Adipocyte (in vitro differentiated cells): ENCODE measurements around the gene EML1.

Source experiments
- DNase-seq: peaks from one replicate; pipeline ENCODE4 v3.0.0-alpha.2; 2015; ENCODE audit warnings: low read depth
- H3K27me3 ChIP-seq: replicated peaks from 2 replicates; pipeline ENCODE4 v1.7.0; 2013; ENCODE audit warnings: mild to moderate bottlenecking, low read length, moderate library complexity; ENCODE audit not compliant: control insufficient read depth, insufficient read depth
- H3K36me3 ChIP-seq: 2 replicates; pipeline ENCODE4 v1.7.0; 2013; ENCODE audit warnings: low read length, mild to moderate bottlenecking, moderate library complexity; ENCODE audit not compliant: control insufficient read depth, insufficient read depth, severe bottlenecking
- H3K4me1 ChIP-seq: 2 replicates; pipeline ENCODE4 v1.7.0; 2013; ENCODE audit warnings: mild to moderate bottlenecking, low read length, moderate library complexity; ENCODE audit not compliant: control insufficient read depth, insufficient read depth
- H3K4me3 ChIP-seq: 2 replicates; pipeline ENCODE4 v1.7.0; 2013; ENCODE audit warnings: mild to moderate bottlenecking, low read length, moderate library complexity
- H3K9ac ChIP-seq: 2 replicates; pipeline ENCODE4 v1.7.0; 2013; ENCODE audit warnings: mild to moderate bottlenecking, low read length, moderate library complexity
- H3K9me3 ChIP-seq: 2 replicates; pipeline ENCODE4 v1.7.0; 2013; ENCODE audit warnings: mild to moderate bottlenecking, low read length, moderate library complexity; ENCODE audit not compliant: control insufficient read depth

EML1 gene

DNA sequence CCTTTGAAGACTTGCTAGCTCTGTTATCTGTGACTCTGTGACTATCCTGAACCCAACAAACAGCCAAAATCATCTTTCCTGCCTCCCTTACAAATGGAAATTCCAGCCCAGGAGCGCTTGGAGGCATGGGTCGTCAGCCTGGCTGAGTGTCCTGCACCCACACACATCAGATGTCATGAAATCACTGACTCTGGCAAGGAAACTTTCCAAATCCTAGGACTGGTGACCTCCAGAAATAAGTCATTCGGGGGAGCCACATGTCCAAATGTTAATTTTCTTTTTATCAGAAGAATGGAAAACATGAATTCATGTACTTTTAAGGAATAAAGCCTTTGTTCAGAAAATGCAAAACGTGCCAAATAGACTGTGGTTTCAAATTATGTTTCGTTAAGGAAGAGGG, 175.7 kb downstream of the EML1 start:
- no peaks in the 10 kb centered on the region for H3K27me3 ChIP-seq
- H3K9me3 ChIP-seq, result no peaks in the 10 kb centered on the region
- peak; percentile 40 for DNase-seq
- no peaks in the 10 kb centered on the region for H3K36me3 ChIP-seq
- peaks cover 20% of the 10 kb centered on the region for H3K4me1 ChIP-seq
- no peak overlapping the region for H3K4me3 ChIP-seq
- no peak overlapping the region for H3K9ac ChIP-seq

GRCh38 chr14:99969673-99970322, 176.6 kb downstream of the EML1 start:
- peaks cover 20% of the 10 kb centered on the region for H3K4me1 ChIP-seq
- H3K9me3 ChIP-seq, result peaks cover 3% of the 10 kb centered on the region
- no peak overlapping the region for H3K4me3 ChIP-seq
- H3K9ac ChIP-seq, result no peak overlapping the region
- DNase-seq, result no peak
- no peaks in the 10 kb centered on the region for H3K27me3 ChIP-seq
- no peaks in the 10 kb centered on the region for H3K36me3 ChIP-seq

GRCh38 chr14:99971087-99971940, 178.1 kb downstream of the EML1 start:
- no peaks in the 10 kb centered on the region for H3K27me3 ChIP-seq
- H3K9me3 ChIP-seq, result peaks cover 14% of the 10 kb centered on the region
- peaks cover 20% of the 10 kb centered on the region for H3K4me1 ChIP-seq
- H3K9ac ChIP-seq, result peak overlapping the region; percentile 77
- peak overlapping the region; percentile 80 for H3K4me3 ChIP-seq
- DNase-seq, result peak; percentile 94
- H3K36me3 ChIP-seq, result no peaks in the 10 kb centered on the region

- peaks cover 20% of the 10 kb centered on the region for H3K4me1 ChIP-seq
- no peaks in the 10 kb centered on the region for H3K27me3 ChIP-seq
- H3K9me3 ChIP-seq, result peaks cover 17% of the 10 kb centered on the region
- H3K36me3 ChIP-seq, result no peaks in the 10 kb centered on the region
- H3K4me3 ChIP-seq, result peak overlapping the region; percentile 94
- peak; percentile 53 for DNase-seq
- peak overlapping the region; percentile 87 for H3K9ac ChIP-seq
These were observed 178.9 kb downstream of the EML1 start for GRCh38 chr14:99971941-99972747.

- H3K36me3 ChIP-seq, result no peaks in the 10 kb centered on the region
- peaks cover 17% of the 10 kb centered on the region for H3K9me3 ChIP-seq
- peak overlapping the region; percentile 87 for H3K9ac ChIP-seq
- H3K4me1 ChIP-seq, result peaks cover 19% of the 10 kb centered on the region
- peak overlapping the region; percentile 94 for H3K4me3 ChIP-seq
- H3K27me3 ChIP-seq, result no peaks in the 10 kb centered on the region
- no peak for DNase-seq
These were observed 179.7 kb downstream of the EML1 start for GRCh38 chr14:99972748-99973466.

DNA sequence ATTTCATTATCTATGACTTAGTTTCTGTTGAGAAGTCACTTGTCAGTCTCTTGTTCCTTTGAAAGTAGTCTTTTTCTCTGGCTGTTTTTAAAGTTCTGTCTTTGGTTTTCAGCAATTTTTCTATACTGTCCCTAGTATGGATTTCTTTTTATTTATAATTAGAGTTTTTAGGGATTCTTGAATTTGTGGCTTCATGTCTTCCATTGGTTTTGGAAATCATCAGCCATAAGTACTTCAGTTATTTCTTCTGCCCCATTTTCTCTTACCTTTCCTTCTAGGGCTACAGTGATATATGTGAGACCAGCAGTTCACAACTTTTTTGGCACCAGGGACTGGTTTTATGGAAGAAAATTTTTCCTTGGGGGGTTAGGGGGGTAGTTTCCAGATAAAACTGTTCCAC, 182.0 kb downstream of the EML1 start:
- peaks cover 17% of the 10 kb centered on the region for H3K9me3 ChIP-seq
- no peak overlapping the region for H3K9ac ChIP-seq
- no peaks in the 10 kb centered on the region for H3K27me3 ChIP-seq
- no peak overlapping the region for H3K4me3 ChIP-seq
- peaks cover 6% of the 10 kb centered on the region for H3K4me1 ChIP-seq
- DNase-seq, result no peak
- no peaks in the 10 kb centered on the region for H3K36me3 ChIP-seq

GRCh38 chr14:99976021-99976420, 182.8 kb downstream of the EML1 start:
- no peaks in the 10 kb centered on the region for H3K27me3 ChIP-seq
- no peaks in the 10 kb centered on the region for H3K36me3 ChIP-seq
- no peak for DNase-seq
- no peak overlapping the region for H3K4me3 ChIP-seq
- no peak overlapping the region for H3K9ac ChIP-seq
- peaks cover 6% of the 10 kb centered on the region for H3K4me1 ChIP-seq
- peaks cover 17% of the 10 kb centered on the region for H3K9me3 ChIP-seq

- Histone ChIP-seq H3K9me3 (peaks cover 17% of the 10 kb centered on the region), H3K27me3 (no peaks in the 10 kb centered on the region), H3K4me1 (peaks cover 6% of the 10 kb centered on the region), H3K4me3 (no peak overlapping the region), H3K36me3 (no peaks in the 10 kb centered on the region), H3K9ac (no peak overlapping the region)
- no peak for DNase-seq
These were observed 183.5 kb downstream of the EML1 start for GRCh38 chr14:99976681-99977080.

- H3K4me1 ChIP-seq, result peaks cover 15% of the 10 kb centered on the region
- no peak overlapping the region for H3K9ac ChIP-seq
- H3K9me3 ChIP-seq, result peaks cover 9% of the 10 kb centered on the region
- H3K36me3 ChIP-seq, result no peaks in the 10 kb centered on the region
- no peak overlapping the region for H3K4me3 ChIP-seq
- no peaks in the 10 kb centered on the region for H3K27me3 ChIP-seq
- no peak for DNase-seq
These were observed 187.1 kb downstream of the EML1 start for GRCh38 chr14:99980299-99980698.

DNA sequence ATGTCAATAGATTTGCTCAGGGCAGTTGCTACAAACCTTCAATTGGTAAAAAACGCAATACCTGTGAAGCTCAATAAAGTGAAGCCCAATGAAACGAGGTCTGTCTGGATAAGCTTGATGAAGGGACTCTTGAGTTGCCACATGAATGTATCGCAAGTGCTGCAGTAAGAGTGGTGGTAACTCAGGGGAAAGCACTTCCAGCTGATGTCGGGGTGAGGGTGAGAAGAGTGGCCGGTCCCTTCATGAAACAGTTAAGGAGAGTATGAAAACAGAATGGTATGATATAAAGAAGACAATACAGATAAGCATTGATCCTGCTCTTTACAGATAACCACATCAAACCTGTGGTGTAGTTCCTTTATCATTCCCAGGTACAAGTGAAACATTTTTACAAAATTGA, 188.6 kb downstream of the EML1 start:
- H3K4me3 ChIP-seq, result no peak overlapping the region
- H3K9ac ChIP-seq, result no peak overlapping the region
- no peak for DNase-seq
- peaks cover 23% of the 10 kb centered on the region for H3K4me1 ChIP-seq
- H3K9me3 ChIP-seq, result no peaks in the 10 kb centered on the region
- no peaks in the 10 kb centered on the region for H3K36me3 ChIP-seq
- H3K27me3 ChIP-seq, result no peaks in the 10 kb centered on the region
